Uterus (tissue), 2 donors: ENCODE results near the gene OLFML2A.

Experiments
- CTCF ChIP-seq, 4 experiments: fragments of 200-600 bp in 2 of 4; fragments of 450-650 bp in 2 of 4; sonication (generic) in 2 of 4; IDR thresholded peaks; one replicate each; pipeline ENCODE4 v1.5.1; 2016 to 2019; ENCODE audit warnings: antibody characterized with exemption in 4 of 4, mild to moderate bottlenecking in 2 of 4, moderate library complexity in 1 of 4
- POLR2A ChIP-seq, 2 donors: fragments of 450-650 bp; IDR thresholded peaks; one replicate each; pipeline ENCODE4 v1.6.1; 2016; ENCODE audit warnings: antibody characterized with exemption in 2 of 2, mild to moderate bottlenecking in 1 of 2, moderate library complexity in 1 of 2

- TF ChIP-seq POLR2A (IDR thresholded peaks at IDR 0.05) (no peak), CTCF (IDR thresholded peaks at IDR 0.05) (no peak)
Measured at GRCh38 chr9:124855566-124855943, 78.6 kb downstream of the OLFML2A start.
